IMR-90 (cell line): Measurements from ENCODE around the gene AAR2.

ENCODE experiments used
- CEBPB ChIP-seq: IDR thresholded peaks from 2 replicates; pipeline ENCODE4 v1.6.1; 2012; ENCODE audit warnings: low read depth, low read length, improper control_type of control experiment
- CHD1 ChIP-seq: IDR thresholded peaks from 2 replicates; pipeline ENCODE4 v1.6.1; 2012; ENCODE audit warnings: low read depth, low read length, improper control_type of control experiment
- CTCF ChIP-seq: conservative IDR thresholded peaks from 2 replicates; pipeline ENCODE4 v1.5.1; 2012; ENCODE audit warnings: mild to moderate bottlenecking, low read depth, low read length, improper control_type of control experiment
- ELK1 ChIP-seq: fragments of 150-350 bp; IDR thresholded peaks from 2 replicates; pipeline ENCODE4 v1.6.1; 2016; ENCODE audit warnings: low read depth, mild to moderate bottlenecking, low read length, moderate library complexity, borderline replicate concordance
- FOS ChIP-seq: fragments of 150-350 bp; IDR thresholded peaks from 2 replicates; pipeline ENCODE4 v1.6.1; 2016; ENCODE audit warnings: low read depth, low read length
- MAFK ChIP-seq: IDR thresholded peaks from 2 replicates; pipeline ENCODE4 v1.6.1; 2012; ENCODE audit warnings: low read depth, low read length, improper control_type of control experiment
- MAZ ChIP-seq: IDR thresholded peaks from 2 replicates; pipeline ENCODE4 v1.6.1; 2012; ENCODE audit warnings: low read depth, mild to moderate bottlenecking, low read length, improper control_type of control experiment, moderate library complexity, borderline replicate concordance
- MXI1 ChIP-seq: IDR thresholded peaks from 2 replicates; pipeline ENCODE4 v1.6.1; 2012; ENCODE audit warnings: low read depth, mild to moderate bottlenecking, low read length, moderate library complexity, borderline replicate concordance
- POLR2A ChIP-seq: IDR thresholded peaks from 2 replicates; pipeline ENCODE4 v1.6.1; 2012; ENCODE audit warnings: mild to moderate bottlenecking, low read depth, low read length
- RAD21 ChIP-seq: IDR thresholded peaks from 2 replicates; pipeline ENCODE4 v1.6.1; 2012; ENCODE audit warnings: low read length, improper control_type of control experiment
- RCOR1 ChIP-seq: IDR thresholded peaks from 2 replicates; pipeline ENCODE4 v1.6.1; 2012; ENCODE audit warnings: mild to moderate bottlenecking, low read length, improper control_type of control experiment; ENCODE audit not compliant: insufficient replicate concordance
- RFX5 ChIP-seq: IDR thresholded peaks from 2 replicates; pipeline ENCODE4 v1.8.0; 2012; ENCODE audit warnings: low read depth, mild to moderate bottlenecking, low read length, moderate library complexity
- SMC3 ChIP-seq: fragments of 150-350 bp; IDR thresholded peaks from 2 replicates; pipeline ENCODE4 v1.6.1; 2016; ENCODE audit warnings: low read depth, mild to moderate bottlenecking, antibody characterized with exemption, low read length, moderate library complexity
- USF2 ChIP-seq: fragments of 150-350 bp; IDR thresholded peaks from 2 replicates; pipeline ENCODE4 v1.6.1; 2017; ENCODE audit warnings: mild to moderate bottlenecking, antibody characterized with exemption, low read length, low read depth

GRCh38 chr20:36298795-36299339 lies 62.6 kb downstream of the AAR2 start:
- TF ChIP-seq RCOR1 (no peak), CTCF (no peak), MAZ (no peak), RFX5 (no peak), CHD1 (no peak), MAFK (no peak), POLR2A (no peak), RAD21 (no peak), SMC3 (no peak), MXI1 (no peak), CEBPB (no peak), USF2 (no peak), ELK1 (no peak), FOS (no peak)
